ENCODE results near the gene ARHGAP42. TPM values are rescaled to one million over a fixed set of nuclear protein-coding genes. Genes with fewer than 3 reads are reported as not detected.

ARHGAP42 gene
- total RNA-seq, 1 donor from 2014 or later: 19.1 TPM

GRCh38 chr11:100735949-100736675 is 49.0 kb downstream of the ARHGAP42 start:
- DNase-seq (ENCODE audit: low spot score): no peak
- TF ChIP-seq, protein P1, sequence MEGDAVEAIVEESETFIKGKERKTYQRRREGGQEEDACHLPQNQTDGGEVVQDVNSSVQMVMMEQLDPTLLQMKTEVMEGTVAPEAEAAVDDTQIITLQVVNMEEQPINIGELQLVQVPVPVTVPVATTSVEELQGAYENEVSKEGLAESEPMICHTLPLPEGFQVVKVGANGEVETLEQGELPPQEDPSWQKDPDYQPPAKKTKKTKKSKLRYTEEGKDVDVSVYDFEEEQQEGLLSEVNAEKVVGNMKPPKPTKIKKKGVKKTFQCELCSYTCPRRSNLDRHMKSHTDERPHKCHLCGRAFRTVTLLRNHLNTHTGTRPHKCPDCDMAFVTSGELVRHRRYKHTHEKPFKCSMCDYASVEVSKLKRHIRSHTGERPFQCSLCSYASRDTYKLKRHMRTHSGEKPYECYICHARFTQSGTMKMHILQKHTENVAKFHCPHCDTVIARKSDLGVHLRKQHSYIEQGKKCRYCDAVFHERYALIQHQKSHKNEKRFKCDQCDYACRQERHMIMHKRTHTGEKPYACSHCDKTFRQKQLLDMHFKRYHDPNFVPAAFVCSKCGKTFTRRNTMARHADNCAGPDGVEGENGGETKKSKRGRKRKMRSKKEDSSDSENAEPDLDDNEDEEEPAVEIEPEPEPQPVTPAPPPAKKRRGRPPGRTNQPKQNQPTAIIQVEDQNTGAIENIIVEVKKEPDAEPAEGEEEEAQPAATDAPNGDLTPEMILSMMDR (IDR thresholded peaks at IDR 0.05; ENCODE audit: unreplicated experiment): no peak
- no peak overlapping the region for H3K27ac Mint-ChIP-seq (ENCODE audit: unreplicated experiment)
- no peaks in the 10 kb centered on the region for H3K9me3 Mint-ChIP-seq (ENCODE audit: unreplicated experiment)
- no peaks in the 10 kb centered on the region for H3K27me3 Mint-ChIP-seq (ENCODE audit: unreplicated experiment)
- no peaks in the 10 kb centered on the region for H3K36me3 Mint-ChIP-seq (ENCODE audit: low read depth, unreplicated experiment)
- peaks cover 23% of the 10 kb centered on the region for H3K4me1 Mint-ChIP-seq (ENCODE audit: unreplicated experiment)
- H3K4me3 Mint-ChIP-seq (ENCODE audit: unreplicated experiment): no peak overlapping the region

DNA sequence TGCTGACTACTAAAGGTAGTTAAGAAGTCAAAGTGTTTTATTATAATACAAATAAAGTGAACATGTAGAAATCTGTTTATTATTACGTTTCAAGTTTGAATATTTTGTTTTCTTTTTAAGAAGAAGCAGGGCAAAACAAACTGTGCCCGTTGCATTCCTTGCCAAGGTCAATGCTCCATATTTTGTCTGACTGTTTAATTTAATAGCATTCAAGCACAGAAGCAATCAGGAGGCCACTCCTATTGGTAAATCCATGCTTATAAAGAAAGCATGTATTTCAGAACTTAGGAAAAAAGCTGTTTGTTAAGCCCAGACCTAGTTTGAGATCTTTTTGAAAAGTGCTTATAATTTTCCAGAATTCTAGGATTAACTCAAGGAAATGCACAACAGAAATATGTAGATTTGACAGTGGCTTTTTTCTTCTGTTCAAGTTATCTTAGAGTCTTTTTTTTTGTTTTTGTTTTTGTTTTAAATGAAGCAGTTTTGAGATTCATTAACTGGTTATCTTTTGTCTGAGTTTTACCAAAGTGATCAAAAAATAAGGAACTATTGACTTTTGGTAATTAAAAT is 51.7 kb downstream of the ARHGAP42 start:
- Mint-ChIP-seq H3K27me3 (ENCODE audit: unreplicated experiment) (no peaks in the 10 kb centered on the region), H3K4me3 (ENCODE audit: unreplicated experiment) (no peak overlapping the region), H3K27ac (ENCODE audit: unreplicated experiment) (no peak overlapping the region), H3K9me3 (ENCODE audit: unreplicated experiment) (no peaks in the 10 kb centered on the region), H3K36me3 (ENCODE audit: low read depth, unreplicated experiment) (no peaks in the 10 kb centered on the region), H3K4me1 (ENCODE audit: unreplicated experiment) (peaks cover 34% of the 10 kb centered on the region)
- no peak for DNase-seq (ENCODE audit: low spot score)
- TF ChIP-seq, protein P1 (IDR thresholded peaks at IDR 0.05; ENCODE audit: unreplicated experiment): no peak

GRCh38 chr11:100739666-100740065 is 52.6 kb downstream of the ARHGAP42 start:
- Mint-ChIP-seq H3K36me3 (ENCODE audit: low read depth, unreplicated experiment) (no peaks in the 10 kb centered on the region), H3K4me1 (ENCODE audit: unreplicated experiment) (peaks cover 34% of the 10 kb centered on the region), H3K9me3 (ENCODE audit: unreplicated experiment) (no peaks in the 10 kb centered on the region), H3K27ac (ENCODE audit: unreplicated experiment) (peak overlapping the region; percentile 85), H3K4me3 (ENCODE audit: unreplicated experiment) (no peak overlapping the region), H3K27me3 (ENCODE audit: unreplicated experiment) (no peaks in the 10 kb centered on the region)
- TF ChIP-seq, protein P1 (IDR thresholded peaks at IDR 0.05; ENCODE audit: unreplicated experiment): no peak
- peak; percentile 38 for DNase-seq (ENCODE audit: low spot score)

- peaks cover 31% of the 10 kb centered on the region for H3K4me1 Mint-ChIP-seq (ENCODE audit: unreplicated experiment)
- no peak overlapping the region for H3K4me3 Mint-ChIP-seq (ENCODE audit: unreplicated experiment)
- H3K27ac Mint-ChIP-seq (ENCODE audit: unreplicated experiment): peak overlapping the region; percentile 33
- H3K9me3 Mint-ChIP-seq (ENCODE audit: unreplicated experiment): no peaks in the 10 kb centered on the region
- H3K36me3 Mint-ChIP-seq (ENCODE audit: low read depth, unreplicated experiment): no peaks in the 10 kb centered on the region
- TF ChIP-seq, protein P1 (IDR thresholded peaks at IDR 0.05; ENCODE audit: unreplicated experiment): no peak
- no peaks in the 10 kb centered on the region for H3K27me3 Mint-ChIP-seq (ENCODE audit: unreplicated experiment)
- DNase-seq (ENCODE audit: low spot score): no peak
Observed at GRCh38 chr11:100740440-100740839, 53.4 kb downstream of the ARHGAP42 start.

Data from endothelial cell (in vitro differentiated cells).